ENCODE results near the gene DST.
"Not testable (repeated sequence)": the region's sequence is repeated elsewhere in the genome, so short reads cannot be mapped to it uniquely, and the experiment has no call there.

The DST gene

GRCh38 chr6:56570413-56571359, 72.0 kb downstream of the DST start:
- Histone ChIP-seq H3K36me3 (ENCODE audit: control insufficient read depth in 4 of 4, insufficient read depth in 4 of 4, low read length in 3 of 4) (peaks cover 0 to 6% (median 1%) of the 10 kb centered on the region in 4 experiments), H3K27ac (ENCODE audit: insufficient read depth in 1 of 2, low read depth in 1 of 2, low read length in 2 of 2, poor library complexity in 1 of 2, severe bottlenecking in 2 of 2) (no peak overlapping the region), H3K27me3 (replicated peaks in 2 of 5; ENCODE audit: control insufficient read depth in 4 of 5, insufficient read depth in 5 of 5, low read length in 4 of 5) (no peaks in the 10 kb centered on the region), H3K4me3 (ENCODE audit: control insufficient read depth in 1 of 7, extremely low read depth in 1 of 7, insufficient read depth in 4 of 7, low read depth in 2 of 7, low read length in 6 of 7) (no peak overlapping the region), H3K4me1 (ENCODE audit: control extremely low read depth in 1 of 4, control insufficient read depth in 4 of 4, insufficient read depth in 4 of 4, low read length in 3 of 4) (no peaks in the 10 kb centered on the region), H3K9me3 (ENCODE audit: control extremely low read depth in 1 of 5, control insufficient read depth in 4 of 5, insufficient read depth in 2 of 5, low read depth in 1 of 5, low read length in 4 of 5) (no peaks in the 10 kb centered on the region)
- WGBS (ENCODE audit: insufficient coverage) = 56% methylated on average over 5 of the region's 8 CpGs
- ChIA-PET CTCF (interaction anchor here (0.5 to 3.0 kb wide), 26 partner anchors 9 to 256 kb away, joined by 3 to 16 read pairs (median 5); no protein-coding TSS in a partner anchor), POLR2A (no interaction called here)
- peak; percentile 26 to 46 (median 34) for DNase-seq

DNA sequence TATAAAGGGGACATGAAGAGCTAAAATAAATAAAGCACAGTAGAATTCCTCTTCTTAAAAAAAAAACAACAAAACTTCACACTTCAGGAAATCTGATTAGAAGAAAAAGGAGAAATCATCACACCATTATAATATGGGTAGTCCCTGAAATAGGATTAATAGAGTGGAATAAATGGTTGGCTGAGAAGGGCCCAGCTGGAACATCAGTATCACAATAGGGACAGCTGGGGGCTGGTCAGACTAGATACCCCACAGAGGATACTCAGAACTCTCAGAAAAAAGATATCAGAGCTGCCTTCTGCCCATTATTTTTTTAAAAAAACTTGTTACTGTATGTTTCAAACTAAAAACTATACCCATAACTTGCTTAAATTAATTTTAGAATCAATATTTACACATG, 75.2 kb downstream of the DST start:
- Histone ChIP-seq H3K9me3 (ENCODE audit: control extremely low read depth in 1 of 5, control insufficient read depth in 4 of 5, insufficient read depth in 2 of 5, low read depth in 1 of 5, low read length in 4 of 5) (no peaks in the 10 kb centered on the region), H3K4me3 (ENCODE audit: control insufficient read depth in 1 of 7, extremely low read depth in 1 of 7, insufficient read depth in 4 of 7, low read depth in 2 of 7, low read length in 6 of 7) (no peak overlapping the region), H3K27ac (ENCODE audit: insufficient read depth in 1 of 2, low read depth in 1 of 2, low read length in 2 of 2, poor library complexity in 1 of 2, severe bottlenecking in 2 of 2) (no peak overlapping the region), H3K4me1 (ENCODE audit: control extremely low read depth in 1 of 4, control insufficient read depth in 4 of 4, insufficient read depth in 4 of 4, low read length in 3 of 4) (no peaks in the 10 kb centered on the region), H3K36me3 (ENCODE audit: control insufficient read depth in 4 of 4, insufficient read depth in 4 of 4, low read length in 3 of 4) (peaks cover 0 to 9% (median 1%) of the 10 kb centered on the region in 4 experiments), H3K27me3 (replicated peaks in 2 of 5; ENCODE audit: control insufficient read depth in 4 of 5, insufficient read depth in 5 of 5, low read length in 4 of 5) (no peaks in the 10 kb centered on the region)
- POLR2A ChIA-PET = interaction anchor here (0.6 kb wide), 1 partner anchor 105 kb away, joined by 4 read pairs; no protein-coding TSS in a partner anchor
- CTCF ChIA-PET = interaction anchor here (1.0 to 1.7 kb wide), 4 partner anchors 10 to 27 kb away, joined by 3 to 5 read pairs (median 3); no protein-coding TSS in a partner anchor
- no peak for DNase-seq

DNA sequence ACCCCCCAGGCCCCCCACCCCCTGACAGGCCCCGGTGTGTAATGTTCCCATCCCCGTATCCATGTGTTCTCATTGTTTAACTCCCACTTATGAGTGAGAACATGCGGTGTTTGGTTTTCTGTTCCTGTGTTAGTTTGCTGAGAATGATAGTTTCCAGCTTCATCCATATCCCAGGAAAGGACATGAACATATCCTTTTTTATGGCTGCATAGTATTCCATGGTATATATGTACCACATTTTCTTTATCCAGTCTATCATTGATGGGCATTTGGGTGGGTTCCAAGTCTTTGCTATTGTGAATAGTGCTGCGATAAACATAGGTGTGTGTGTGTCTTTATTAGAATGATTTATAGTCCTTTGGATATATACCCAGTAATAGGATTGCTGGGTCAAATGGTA, 80.0 kb downstream of the DST start:
- CTCF ChIA-PET = not testable (repeated sequence)

DNA sequence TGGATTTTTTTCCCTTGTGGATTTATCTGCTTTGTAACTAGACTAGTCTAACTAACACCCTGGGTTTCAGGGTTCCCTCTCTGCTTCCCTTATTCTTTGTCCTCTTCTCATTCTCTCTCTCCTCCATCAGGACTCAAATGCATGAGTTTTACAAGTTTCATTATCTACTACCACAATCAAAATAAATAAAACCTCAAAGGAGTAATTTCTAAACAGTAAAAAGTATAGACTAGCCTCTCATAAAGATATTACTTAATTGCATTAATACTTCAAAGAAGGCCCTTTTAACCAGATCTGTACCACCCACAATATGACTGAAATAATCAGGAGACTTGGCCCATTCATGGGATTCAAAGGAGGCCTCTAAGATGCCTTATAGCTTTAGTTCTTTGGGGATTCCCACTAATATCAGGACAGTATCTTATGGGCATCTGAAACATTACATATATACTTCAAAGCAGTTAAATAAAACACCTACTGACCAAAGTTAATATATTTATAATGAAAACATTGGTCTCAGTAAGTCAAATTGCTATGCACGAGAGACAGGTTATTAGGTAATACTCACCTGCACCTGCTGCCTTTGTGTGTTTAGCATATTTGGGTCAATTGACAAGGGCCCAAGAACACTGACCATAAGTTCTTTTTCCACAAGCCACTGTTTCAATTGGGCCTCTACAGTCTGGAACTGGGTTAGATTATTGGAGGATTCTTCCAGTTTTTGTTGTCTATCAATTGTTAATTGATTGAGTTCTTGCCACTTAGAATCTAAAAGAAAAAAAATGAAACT, 85.7 kb downstream of the DST start:
- ChIA-PET POLR2A (no interaction called here), CTCF (no interaction called here)
- WGBS (ENCODE audit: insufficient coverage) = no CpG with 5 or more reads among the region's 1 CpG
- Histone ChIP-seq H3K27ac (ENCODE audit: insufficient read depth in 1 of 2, low read depth in 1 of 2, low read length in 2 of 2, poor library complexity in 1 of 2, severe bottlenecking in 2 of 2) (no peak overlapping the region), H3K9me3 (ENCODE audit: control extremely low read depth in 1 of 5, control insufficient read depth in 4 of 5, insufficient read depth in 2 of 5, low read depth in 1 of 5, low read length in 4 of 5) (no peaks in the 10 kb centered on the region), H3K27me3 (replicated peaks in 2 of 5; ENCODE audit: control insufficient read depth in 4 of 5, insufficient read depth in 5 of 5, low read length in 4 of 5) (no peaks in the 10 kb centered on the region), H3K4me3 (ENCODE audit: control insufficient read depth in 1 of 7, extremely low read depth in 1 of 7, insufficient read depth in 4 of 7, low read depth in 2 of 7, low read length in 6 of 7) (no peak overlapping the region), H3K36me3 (ENCODE audit: control insufficient read depth in 4 of 4, insufficient read depth in 4 of 4, low read length in 3 of 4) (peaks cover 0 to 18% (median 2%) of the 10 kb centered on the region in 4 experiments), H3K4me1 (ENCODE audit: control extremely low read depth in 1 of 4, control insufficient read depth in 4 of 4, insufficient read depth in 4 of 4, low read length in 3 of 4) (no peaks in the 10 kb centered on the region)
- DNase-seq = no peak

More for the DNA sequence above, 80.0 kb downstream of the DST start:
- DNase-seq; H3K27me3 ChIP-seq (replicated peaks in 2 of 5; ENCODE audit: control insufficient read depth in 4 of 5, insufficient read depth in 5 of 5, low read length in 4 of 5); H3K4me3 ChIP-seq (ENCODE audit: control insufficient read depth in 1 of 7, extremely low read depth in 1 of 7, insufficient read depth in 4 of 7, low read depth in 2 of 7, low read length in 6 of 7); POLR2A ChIA-PET; H3K4me1 ChIP-seq (ENCODE audit: control extremely low read depth in 1 of 4, control insufficient read depth in 4 of 4, insufficient read depth in 4 of 4, low read length in 3 of 4); H3K9me3 ChIP-seq (ENCODE audit: control extremely low read depth in 1 of 5, control insufficient read depth in 4 of 5, insufficient read depth in 2 of 5, low read depth in 1 of 5, low read length in 4 of 5); H3K27ac ChIP-seq (ENCODE audit: insufficient read depth in 1 of 2, low read depth in 1 of 2, low read length in 2 of 2, poor library complexity in 1 of 2, severe bottlenecking in 2 of 2): not testable (repeated sequence)
- 80% methylated on average over 1 of the region's 4 CpGs for WGBS (ENCODE audit: insufficient coverage)
- H3K36me3 ChIP-seq (ENCODE audit: control insufficient read depth in 4 of 4, insufficient read depth in 4 of 4, low read length in 3 of 4) = peaks cover 0 to 11% (median 4%) of the 10 kb centered on the region in 4 experiments

- POLR2A ChIA-PET = no interaction called here
Observed at GRCh38 chr6:56555438-56555872, 87.2 kb downstream of the DST start.

GRCh38 chr6:56552187-56553130, 90.2 kb downstream of the DST start:
- no peaks in the 10 kb centered on the region for H3K27me3 ChIP-seq (replicated peaks in 2 of 5; ENCODE audit: control insufficient read depth in 4 of 5, insufficient read depth in 5 of 5, low read length in 4 of 5)
- no peak for DNase-seq
- 95% methylated on average over 7 of the region's 7 CpGs for WGBS (ENCODE audit: insufficient coverage)
- H3K36me3 ChIP-seq (ENCODE audit: control insufficient read depth in 4 of 4, insufficient read depth in 4 of 4, low read length in 3 of 4) = peaks cover 0 to 16% (median 0%) of the 10 kb centered on the region in 4 experiments
- H3K27ac ChIP-seq (ENCODE audit: insufficient read depth in 1 of 2, low read depth in 1 of 2, low read length in 2 of 2, poor library complexity in 1 of 2, severe bottlenecking in 2 of 2) = no peak overlapping the region
- ChIA-PET CTCF (interaction anchor here (0.9 to 2.7 kb wide), 3 partner anchors 11 to 19 kb away, joined by 3 to 10 read pairs (median 8); no protein-coding TSS in a partner anchor), POLR2A (no interaction called here)
- H3K9me3 ChIP-seq (ENCODE audit: control extremely low read depth in 1 of 5, control insufficient read depth in 4 of 5, insufficient read depth in 2 of 5, low read depth in 1 of 5, low read length in 4 of 5) = no peaks in the 10 kb centered on the region
- H3K4me1 ChIP-seq (ENCODE audit: control extremely low read depth in 1 of 4, control insufficient read depth in 4 of 4, insufficient read depth in 4 of 4, low read length in 3 of 4) = no peaks in the 10 kb centered on the region
- no peak overlapping the region for H3K4me3 ChIP-seq (ENCODE audit: control insufficient read depth in 1 of 7, extremely low read depth in 1 of 7, insufficient read depth in 4 of 7, low read depth in 2 of 7, low read length in 6 of 7)

More at GRCh38 chr6:56555438-56555872, 87.2 kb downstream of the DST start:
- 84% methylated on average over 4 of the region's 5 CpGs for WGBS (ENCODE audit: insufficient coverage)
- no peaks in the 10 kb centered on the region for H3K27me3 ChIP-seq (replicated peaks in 2 of 5; ENCODE audit: control insufficient read depth in 4 of 5, insufficient read depth in 5 of 5, low read length in 4 of 5)
- H3K27ac ChIP-seq (ENCODE audit: insufficient read depth in 1 of 2, low read depth in 1 of 2, low read length in 2 of 2, poor library complexity in 1 of 2, severe bottlenecking in 2 of 2) = no peak overlapping the region
- H3K4me1 ChIP-seq (ENCODE audit: control extremely low read depth in 1 of 4, control insufficient read depth in 4 of 4, insufficient read depth in 4 of 4, low read length in 3 of 4) = no peaks in the 10 kb centered on the region
- H3K36me3 ChIP-seq (ENCODE audit: control insufficient read depth in 4 of 4, insufficient read depth in 4 of 4, low read length in 3 of 4) = peaks cover 0 to 16% (median 2%) of the 10 kb centered on the region in 4 experiments
- H3K4me3 ChIP-seq (ENCODE audit: control insufficient read depth in 1 of 7, extremely low read depth in 1 of 7, insufficient read depth in 4 of 7, low read depth in 2 of 7, low read length in 6 of 7) = no peak overlapping the region
- no peaks in the 10 kb centered on the region for H3K9me3 ChIP-seq (ENCODE audit: control extremely low read depth in 1 of 5, control insufficient read depth in 4 of 5, insufficient read depth in 2 of 5, low read depth in 1 of 5, low read length in 4 of 5)
- CTCF ChIA-PET = no interaction called here
- no peak for DNase-seq

Measured in common myeloid progenitor, CD34-positive (primary cell).